Fibroblast of peridontal ligament (primary cell): ENCODE results near the gene MIS12.

Experiments used
- DNase-seq: peaks from one replicate; pipeline ENCODE4 v3.0.0-alpha.2; 2010; ENCODE audit errors: extremely low read depth

Gene MIS12

GRCh38 chr17:5500247-5500588, 13.9 kb downstream of the MIS12 start:
- DNase-seq: peak; percentile 18

DNA sequence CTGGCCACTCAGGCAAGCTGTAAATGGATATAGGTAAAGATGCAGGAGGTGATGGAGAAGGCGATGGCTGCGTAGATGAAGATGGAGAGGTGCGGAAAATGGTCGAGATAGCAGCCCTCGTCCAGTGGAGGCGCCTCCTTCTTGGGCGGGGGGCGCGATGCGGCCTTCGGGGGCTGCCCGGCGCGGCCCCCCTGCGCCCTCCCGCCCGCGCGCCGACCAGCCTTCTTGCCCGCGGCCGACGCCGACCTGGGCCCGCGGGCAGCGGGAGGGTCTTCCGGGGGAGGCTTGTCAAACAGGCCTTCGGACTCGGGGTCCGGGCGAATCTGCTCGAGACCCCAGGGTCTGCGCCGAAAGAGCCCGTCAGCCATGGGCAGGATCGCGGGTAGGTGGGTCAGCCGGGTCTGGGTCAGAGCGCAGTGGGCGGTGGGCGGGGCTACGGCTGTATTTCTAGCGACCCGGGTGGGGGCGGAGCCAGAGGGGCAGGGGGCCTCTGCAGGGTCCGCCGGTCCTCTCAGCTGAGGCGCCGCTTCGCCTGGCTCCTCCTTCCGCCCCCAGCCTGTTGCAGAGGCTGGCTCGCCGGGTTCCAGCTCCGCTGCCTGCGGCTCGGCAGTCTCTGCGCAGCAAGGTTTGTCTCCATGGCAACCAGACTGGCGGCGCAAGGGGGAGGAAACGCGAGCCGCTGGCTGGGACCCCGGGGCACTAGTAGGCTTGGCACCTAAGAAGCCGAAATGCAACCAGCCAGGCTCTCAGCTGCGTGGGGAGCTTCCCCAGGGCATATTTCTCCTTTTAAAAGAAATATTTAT, 14.4 kb downstream of the MIS12 start:
- peak; percentile 87 for DNase-seq

DNA sequence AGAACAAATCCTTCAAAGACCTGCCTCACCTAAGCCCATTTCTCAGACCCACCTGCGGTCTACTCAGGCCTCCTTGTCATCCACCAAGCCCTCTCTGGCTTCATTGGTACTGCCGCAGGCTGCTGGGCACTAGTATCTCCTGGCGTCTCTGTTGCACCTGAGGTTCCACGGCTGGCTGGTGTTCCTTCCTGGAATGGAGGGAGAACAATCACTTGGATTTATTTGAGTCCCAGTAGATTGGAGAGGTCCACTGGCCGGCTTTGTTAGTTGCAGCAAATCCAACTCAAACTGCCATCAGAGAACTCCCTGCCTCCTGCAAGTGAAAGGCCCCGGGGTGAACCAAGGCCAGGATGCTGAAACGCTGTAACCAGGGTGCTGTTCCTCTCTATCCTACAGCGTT, 15.3 kb downstream of the MIS12 start:
- no peak for DNase-seq

DNA sequence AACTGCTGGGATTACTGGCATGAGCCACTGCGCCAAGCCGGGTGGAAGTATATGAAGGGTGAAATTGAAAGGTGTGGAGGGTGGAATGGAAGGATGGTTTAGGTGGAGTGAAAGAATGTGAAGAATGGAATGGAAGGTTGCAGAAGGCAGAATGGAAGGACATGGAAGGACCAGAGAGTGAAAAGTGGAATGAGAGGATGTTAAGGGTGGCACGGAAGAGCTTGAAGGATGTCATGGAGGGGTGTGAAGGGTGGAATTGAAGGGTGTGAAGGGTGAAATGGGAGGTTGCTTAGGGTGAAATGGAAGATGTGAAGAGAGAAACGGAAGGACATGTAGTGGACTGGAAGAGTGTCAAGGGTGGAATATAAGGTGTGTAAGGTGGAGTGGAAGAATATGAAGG, 16.2 kb downstream of the MIS12 start:
- DNase-seq: no peak

DNA sequence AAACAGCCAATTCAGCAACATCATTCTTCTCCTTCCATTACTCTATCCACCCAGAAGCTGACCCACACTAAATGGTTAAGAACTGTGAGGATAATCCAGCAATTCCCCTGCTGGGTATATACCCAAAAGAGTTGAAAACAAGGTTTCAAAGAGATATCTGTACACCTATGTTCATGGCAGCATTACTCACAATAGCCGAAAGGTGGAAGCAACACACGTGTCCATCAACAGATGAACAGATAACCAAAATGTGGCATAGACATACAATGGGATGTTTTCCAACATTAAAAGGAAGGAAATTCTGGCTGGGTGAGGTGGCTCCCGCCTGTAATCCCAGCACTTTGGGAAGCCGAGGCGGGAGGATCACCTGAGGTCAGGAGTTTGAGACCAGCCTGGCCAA, 19.9 kb downstream of the MIS12 start:
- DNase-seq: no peak

DNA sequence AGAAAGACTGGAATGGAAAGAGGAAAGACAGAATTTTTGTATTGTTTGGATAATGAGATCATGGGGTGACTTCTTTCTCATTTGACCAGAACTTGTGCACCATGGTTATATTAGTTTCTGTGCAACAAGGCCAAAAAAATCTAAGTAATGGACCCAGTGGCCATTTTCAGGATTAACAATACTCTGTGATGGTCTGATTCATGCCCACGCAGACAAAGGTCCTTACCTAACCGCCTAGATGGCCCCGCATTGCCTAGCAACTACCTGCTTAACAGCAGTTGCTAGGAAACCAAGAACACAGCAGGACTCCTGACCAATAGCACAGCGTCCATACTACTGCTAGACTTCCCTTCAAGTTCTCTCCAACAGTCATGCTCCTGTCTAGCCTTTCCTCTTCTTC, 22.4 kb downstream of the MIS12 start:
- peak; percentile 47 for DNase-seq

DNA sequence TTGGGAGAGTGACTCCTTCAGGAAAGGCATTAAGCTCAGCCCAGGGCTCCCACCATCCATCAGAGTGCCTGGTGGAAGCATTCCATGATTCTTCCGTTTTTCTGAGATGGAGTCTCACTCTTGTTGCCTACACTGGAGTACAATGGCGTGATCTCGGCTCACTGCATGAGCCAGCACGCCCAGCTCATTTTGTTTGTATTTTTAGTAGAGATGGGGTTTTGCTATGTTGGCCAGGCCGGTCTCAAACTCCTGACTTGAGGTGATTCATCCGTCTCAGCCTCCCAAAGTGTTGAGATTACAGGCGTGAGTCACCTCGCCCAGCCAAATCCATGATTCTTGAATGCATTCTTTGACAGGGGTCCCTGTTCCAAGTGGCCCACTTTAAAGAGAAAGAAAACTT, 23.1 kb downstream of the MIS12 start:
- DNase-seq: peak; percentile 75

DNA sequence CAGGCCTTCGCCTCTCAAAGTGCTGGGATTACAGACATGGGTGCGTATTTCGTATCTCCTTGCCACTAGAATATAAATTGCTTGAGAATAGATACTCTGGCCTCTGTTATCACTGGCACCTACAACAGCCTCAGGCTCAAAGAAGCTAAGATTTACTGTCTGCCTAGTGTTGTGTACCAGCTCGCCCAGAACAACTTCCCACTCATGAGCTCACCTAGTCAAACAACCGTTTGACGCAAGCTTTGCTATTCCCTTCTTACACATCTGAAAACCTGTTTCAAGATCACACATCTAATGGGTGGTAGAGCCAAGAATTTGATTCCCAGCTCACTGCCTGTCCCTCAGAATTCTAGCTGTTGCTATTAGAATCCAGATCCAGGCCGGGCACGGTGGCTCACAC, 24.4 kb downstream of the MIS12 start:
- DNase-seq: no peak

GRCh38 chr17:5511401-5512225, 25.2 kb downstream of the MIS12 start:
- peak; percentile 60 for DNase-seq

DNA sequence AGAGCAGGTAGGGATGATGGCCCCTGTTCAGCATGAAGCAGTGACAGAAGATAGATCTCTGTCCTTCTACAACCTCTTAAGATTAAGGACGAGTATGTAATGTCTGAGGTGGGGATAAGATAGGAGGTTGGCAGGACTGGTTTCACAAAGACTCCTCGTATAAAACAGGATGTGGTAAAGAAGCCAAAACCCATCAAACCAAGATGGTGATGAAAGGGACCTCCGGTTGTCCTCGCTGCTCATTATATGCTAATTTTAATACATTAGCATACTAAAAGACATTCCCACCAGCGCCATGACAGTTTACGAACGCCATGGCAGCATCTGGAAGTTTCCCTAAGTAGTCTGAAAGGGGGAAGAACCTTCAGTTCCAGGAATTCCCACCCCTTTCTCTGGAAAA, 27.3 kb downstream of the MIS12 start:
- no peak for DNase-seq

GRCh38 chr17:5514976-5515375, 28.6 kb downstream of the MIS12 start:
- DNase-seq: no peak

- peak; percentile 97 for DNase-seq
Measured at GRCh38 chr17:5516060-5516792, 29.9 kb downstream of the MIS12 start.

DNA sequence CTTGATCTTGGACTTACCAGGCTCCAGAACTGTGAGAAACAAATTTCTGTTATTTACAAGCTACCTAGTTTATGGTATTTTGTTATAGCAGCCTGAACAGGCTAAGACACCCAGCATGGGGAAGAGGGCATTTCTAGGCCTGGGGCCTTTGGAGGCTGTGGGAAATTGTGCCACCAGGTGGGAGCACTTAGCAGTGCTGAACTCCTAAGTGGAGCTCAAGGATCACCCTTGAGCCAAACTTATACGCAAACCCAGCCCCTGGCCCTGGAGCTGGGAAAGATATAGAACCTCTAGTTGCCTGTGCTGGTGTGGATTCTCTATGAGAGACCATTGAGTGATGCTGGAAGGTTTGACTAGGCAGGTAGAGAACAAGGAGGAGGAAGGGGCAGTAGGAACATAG, 36.1 kb downstream of the MIS12 start:
- DNase-seq: no peak

DNA sequence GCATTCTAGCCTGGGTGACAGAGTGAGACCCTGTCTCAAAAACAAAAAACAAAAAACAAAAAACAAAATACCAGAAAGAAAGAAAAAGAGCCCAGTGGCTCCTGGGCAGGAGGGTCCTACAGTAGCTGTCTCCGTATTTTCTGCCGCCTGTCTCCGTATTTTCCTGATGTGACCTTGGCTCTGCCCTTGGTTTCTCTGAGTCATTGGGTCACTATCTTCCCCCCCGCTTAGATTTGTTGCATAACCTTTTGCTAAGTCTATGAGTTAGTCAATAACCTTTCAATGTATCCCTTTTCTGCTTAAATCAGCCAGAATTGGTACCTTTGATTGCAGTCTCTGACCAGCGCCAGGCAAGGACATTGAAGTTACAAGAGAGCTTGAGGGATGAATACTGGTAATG, 36.9 kb downstream of the MIS12 start:
- DNase-seq: no peak

DNA sequence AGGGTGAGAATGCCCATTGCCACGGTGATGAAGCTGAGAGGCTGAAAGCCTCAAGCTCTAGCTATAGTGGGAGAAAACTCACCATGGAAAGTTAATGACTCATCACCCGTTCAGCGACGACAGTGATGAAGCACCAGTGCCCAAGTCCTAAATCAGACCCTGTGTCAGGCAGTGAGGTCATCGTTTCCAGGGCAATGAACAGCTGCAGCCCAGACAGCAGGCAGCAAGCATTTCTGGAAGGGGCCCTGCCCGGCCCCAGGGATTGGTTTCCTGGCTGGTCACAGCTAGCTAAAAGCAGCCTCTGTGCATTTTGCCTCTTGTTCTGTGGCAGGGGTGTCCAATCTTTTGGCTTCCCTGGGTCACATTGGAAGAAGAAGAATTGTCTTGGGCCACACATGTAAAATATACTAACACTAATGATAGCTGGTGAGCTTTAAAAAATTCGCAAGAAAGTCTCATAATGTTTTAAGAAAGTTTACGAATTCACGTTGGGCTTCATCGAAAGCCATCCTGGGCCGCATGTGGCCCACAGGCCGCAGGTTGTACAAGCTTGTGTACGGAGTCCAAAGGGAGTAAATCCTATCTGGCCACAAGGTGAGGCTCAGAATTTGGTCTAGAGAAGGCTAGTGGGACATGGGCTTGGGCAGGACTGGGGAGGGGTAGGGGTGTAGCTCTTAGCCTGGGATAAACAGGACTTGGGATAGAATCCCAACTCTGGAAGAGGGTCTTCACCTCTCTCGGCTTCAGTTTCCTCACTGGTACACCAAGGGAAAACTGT, 40.6 kb downstream of the MIS12 start:
- DNase-seq: peak; percentile 95

GRCh38 chr17:5527601-5528250, 41.4 kb downstream of the MIS12 start:
- DNase-seq: no peak

DNA sequence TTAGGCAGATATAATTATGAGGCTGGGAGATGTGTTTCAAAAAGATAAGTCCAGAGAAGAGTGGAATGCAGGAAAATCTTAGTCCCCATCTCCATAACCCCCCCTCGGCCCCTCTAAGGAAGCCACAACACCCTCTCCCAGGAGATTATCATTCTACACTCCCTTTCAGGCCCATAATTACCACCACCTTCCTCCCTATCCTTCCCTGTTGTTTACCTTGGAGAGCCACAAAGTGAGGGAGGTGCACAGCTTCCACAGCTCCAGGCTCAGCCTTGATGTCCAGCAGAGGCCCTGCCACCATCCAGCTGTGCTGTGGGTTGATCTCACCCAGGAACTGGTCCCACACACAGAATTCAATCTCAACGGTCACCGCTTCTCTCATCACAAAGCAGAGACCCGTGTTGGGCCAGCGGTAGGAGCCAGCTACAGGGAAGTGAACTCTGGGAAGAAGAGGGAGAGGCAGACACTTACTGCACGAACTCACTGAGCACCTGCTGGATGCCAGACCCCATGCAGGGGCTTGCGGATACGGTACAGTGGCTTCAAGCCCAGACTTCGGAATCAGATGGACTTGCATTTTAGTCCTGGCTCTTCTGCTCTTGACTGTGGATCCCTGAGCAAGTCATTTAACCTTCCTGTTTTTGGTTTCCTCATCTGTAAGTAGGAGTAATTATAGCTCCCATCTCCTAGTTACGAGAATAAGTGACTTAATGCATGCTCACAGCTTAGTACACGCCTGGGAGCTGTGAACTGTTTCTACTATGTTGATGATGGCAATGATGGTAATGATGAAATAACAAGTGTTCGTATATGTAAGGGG, 44.1 kb downstream of the MIS12 start:
- no peak for DNase-seq

- no peak for DNase-seq
Measured at GRCh38 chr17:5531085-5531418, 44.7 kb downstream of the MIS12 start.

DNA sequence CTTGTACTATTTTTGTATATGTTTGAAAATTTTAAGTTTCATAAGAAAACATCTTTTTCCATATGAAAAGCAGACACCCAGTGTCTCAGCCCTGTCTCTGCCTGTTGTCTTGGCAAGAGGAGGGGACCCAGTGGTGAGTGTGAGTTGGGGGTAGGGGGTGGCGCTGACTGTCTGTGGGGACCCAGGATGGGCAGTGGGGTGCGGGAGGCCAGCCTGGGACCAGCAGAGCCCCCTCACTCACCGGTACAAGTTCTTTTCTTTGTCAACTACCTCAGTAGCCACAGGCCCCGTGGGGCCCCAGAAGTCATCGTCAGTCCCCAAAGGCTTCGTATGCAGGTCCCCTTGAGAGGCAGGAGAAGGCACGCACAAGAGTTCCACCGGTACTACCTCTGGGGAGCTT, 46.2 kb downstream of the MIS12 start:
- no peak for DNase-seq

GRCh38 chr17:5533486-5534315, 47.3 kb downstream of the MIS12 start:
- DNase-seq: no peak
